ENCODE results near the gene ZBTB6. TPM values are rescaled to one million over a fixed set of nuclear protein-coding genes. Genes with fewer than 3 reads are reported as not detected.

ZBTB6 gene
- total and polyA plus RNA-seq, 8 donors, result 2.3 to 21.3 (median 4.5) TPM

DNA sequence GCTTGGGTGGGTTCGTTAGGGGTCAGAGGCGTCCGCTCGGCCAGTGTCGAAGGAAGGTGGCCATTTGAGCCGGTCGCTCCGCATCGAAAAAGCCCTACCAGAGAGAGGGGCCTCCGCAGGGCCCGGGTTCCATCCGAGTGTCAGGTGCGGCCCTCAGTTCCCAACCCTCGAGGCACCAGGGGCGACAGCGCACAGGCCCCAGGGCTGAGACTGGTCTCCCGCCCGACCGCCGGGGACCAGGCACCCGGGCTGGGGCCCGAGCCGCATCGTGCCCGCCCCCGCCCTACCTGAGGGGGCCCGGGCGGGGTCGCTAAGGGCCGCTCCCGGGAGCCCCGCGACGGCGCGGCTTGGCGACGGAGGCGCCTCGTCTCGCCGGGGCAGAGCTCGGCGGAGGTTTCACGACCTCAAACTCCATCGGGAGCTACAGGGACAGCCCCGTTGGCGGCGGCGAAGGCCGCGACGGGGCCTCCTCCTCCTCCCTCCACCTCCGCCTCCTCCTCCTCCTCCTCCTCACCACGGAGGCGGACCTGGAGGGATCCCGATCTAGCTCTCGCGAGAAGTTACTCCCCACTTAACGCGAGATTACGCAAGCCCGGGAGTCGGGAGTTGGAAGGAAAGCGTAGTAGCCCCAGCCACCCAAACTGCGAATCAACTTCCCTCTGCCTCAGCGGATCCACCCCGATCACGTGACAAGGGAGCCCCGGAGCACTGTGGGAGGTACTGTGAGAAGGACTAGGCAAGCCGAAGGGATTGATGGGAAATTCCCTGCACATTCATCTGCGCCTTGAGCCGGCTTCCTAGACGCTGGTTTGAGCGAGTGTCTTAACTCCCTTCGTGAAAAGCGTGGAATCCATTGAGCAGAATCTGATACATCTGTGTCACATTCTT, 8.1 kb downstream of the ZBTB6 start, which contains the start of gene RC3H2:
RC3H2 (minus strand) TSS at position 537 of the 888 bp plus-strand sequence. CDS start 7,850 bp downstream, outside the sequence.
- WGBS, 5 donors, result 0 to 1% (median 0%) methylated on average over 25 to 77 of the region's 77 CpGs
- peaks cover 21 to 48% (median 34%) of the 10 kb centered on the region in 4 donors for H3K4me1 ChIP-seq
- intact Hi-C loops (cut with DNase I; ENCODE audit: low total_unique reads), result no loop called here
- TF ChIP-seq CTCF (IDR thresholded peaks at IDR 0.05) (no peak), POLR2A (IDR thresholded peaks at IDR 0.05) (peak in 2 of 4 donors; percentile 87 to 95), EP300 (IDR thresholded peaks at IDR 0.05) (no peak), POLR2AphosphoS5 (IDR thresholded peaks at IDR 0.05) (peak; percentile 80 to 98 (median 96))
- no peaks in the 10 kb centered on the region for H3K9me3 ChIP-seq
- peak within 1 kb of the TSS; percentile 89 to 97 (median 95) for H3K27ac ChIP-seq
- H3K4me3 ChIP-seq, result peak within 1 kb of the TSS; percentile 80 to 95 (median 88)
- H3K27me3 ChIP-seq, result no peaks in the 10 kb centered on the region
- DNase-seq, result peak; percentile 97 to 100
- H3K36me3 ChIP-seq, result peaks cover 0 to 17% (median 7%) of the 10 kb centered on the region in 4 donors

GRCh38 chr9:122904466-122904822, 8.7 kb downstream of the ZBTB6 start:
- Histone ChIP-seq H3K4me1 (peaks cover 26 to 54% (median 38%) of the 10 kb centered on the region in 4 donors), H3K9me3 (no peaks in the 10 kb centered on the region), H3K4me3 (peak overlapping the region; percentile 80 to 95 (median 88)), H3K27ac (peak overlapping the region; percentile 89 to 97 (median 95)), H3K36me3 (peaks cover 0 to 11% (median under 1%) of the 10 kb centered on the region in 4 donors), H3K27me3 (no peaks in the 10 kb centered on the region)
- WGBS, 5 donors, result 0 to 1% (median 0%) methylated on average over 8 of the region's 8 CpGs
- TF ChIP-seq POLR2A (IDR thresholded peaks at IDR 0.05) (no peak), EP300 (IDR thresholded peaks at IDR 0.05) (no peak), POLR2AphosphoS5 (IDR thresholded peaks at IDR 0.05) (no peak), CTCF (IDR thresholded peaks at IDR 0.05) (no peak)
- intact Hi-C loops (cut with DNase I; ENCODE audit: low total_unique reads), result no loop called here
- peak in 1 of 2 donors; percentile 41 for DNase-seq

- H3K4me1 ChIP-seq, result peaks cover 26 to 78% (median 52%) of the 10 kb centered on the region in 4 donors
- 40 to 62% (median 51%) methylated on average over 2 of the region's 2 CpGs for WGBS, 5 donors
- no peaks in the 10 kb centered on the region for H3K9me3 ChIP-seq
- H3K4me3 ChIP-seq, result peak overlapping the region in 1 of 4 donors; percentile 16
- intact Hi-C loops (cut with DNase I; ENCODE audit: low total_unique reads), result no loop called here
- H3K27ac ChIP-seq, result peak overlapping the region in 2 of 5 donors; percentile 17 to 57
- TF ChIP-seq POLR2AphosphoS5 (IDR thresholded peaks at IDR 0.05) (no peak), POLR2A (IDR thresholded peaks at IDR 0.05) (no peak), EP300 (IDR thresholded peaks at IDR 0.05) (no peak), CTCF (IDR thresholded peaks at IDR 0.05) (no peak)
- H3K27me3 ChIP-seq, result no peaks in the 10 kb centered on the region
- DNase-seq, result no peak
- H3K36me3 ChIP-seq, result peaks cover 0 to 17% (median 12%) of the 10 kb centered on the region in 4 donors
Measured at GRCh38 chr9:122900791-122901190, 12.3 kb downstream of the ZBTB6 start.

DNA sequence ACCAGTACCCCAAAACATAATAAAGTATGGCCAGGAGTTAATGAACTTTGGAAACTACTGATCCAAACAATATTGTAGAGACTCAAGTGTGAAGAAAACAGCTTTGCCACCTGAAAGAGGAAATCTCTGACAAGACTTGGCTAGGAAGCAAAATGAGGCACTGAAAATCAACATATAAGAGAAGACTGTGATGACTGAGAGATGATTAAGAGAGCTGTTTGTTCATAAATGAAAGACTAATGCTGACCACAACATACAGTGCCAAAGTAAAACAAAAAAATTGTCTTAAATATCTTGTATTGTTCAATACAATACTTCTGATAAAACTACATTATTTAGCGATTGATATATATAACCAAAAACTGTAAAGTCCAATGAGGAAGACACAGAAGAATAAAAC, 15.2 kb downstream of the ZBTB6 start:
- Histone ChIP-seq H3K4me1 (peaks cover 12 to 71% (median 49%) of the 10 kb centered on the region in 4 donors), H3K27ac (no peak overlapping the region), H3K9me3 (no peaks in the 10 kb centered on the region), H3K27me3 (no peaks in the 10 kb centered on the region), H3K36me3 (peaks cover 4 to 44% (median 37%) of the 10 kb centered on the region in 4 donors), H3K4me3 (no peak overlapping the region)
- intact Hi-C loops (cut with DNase I; ENCODE audit: low total_unique reads), result no loop called here
- no peak for DNase-seq
- WGBS, 5 donors, result 90 to 98% (median 94%) methylated on average over 1 of the region's 1 CpG
- TF ChIP-seq POLR2A (IDR thresholded peaks at IDR 0.05) (no peak), POLR2AphosphoS5 (IDR thresholded peaks at IDR 0.05) (no peak), EP300 (IDR thresholded peaks at IDR 0.05) (no peak), CTCF (IDR thresholded peaks at IDR 0.05) (no peak)

All from stomach (tissue), 9 donors.